ENCODE measurements around the gene NRXN3.

NRXN3 gene

GRCh38 chr14:78308079-78308478, 137.9 kb downstream of the NRXN3 start:
- no peak for ATAC-seq (ENCODE audit: low read depth)
- Histone ChIP-seq H3K9me3 (ENCODE audit: severe bottlenecking) (no peaks in the 10 kb centered on the region), H3K4me3 (ENCODE audit: severe bottlenecking) (no peak overlapping the region), H3K36me3 (ENCODE audit: low read depth) (no peaks in the 10 kb centered on the region), H3K27ac (ENCODE audit: poor library complexity, severe bottlenecking) (no peak overlapping the region), H3K27me3 (ENCODE audit: insufficient read depth, poor library complexity, severe bottlenecking) (peaks cover 40% of the 10 kb centered on the region), H3K4me1 (ENCODE audit: insufficient read depth, poor library complexity, severe bottlenecking) (no peaks in the 10 kb centered on the region)
- no peak for TF ChIP-seq CTCF (IDR thresholded peaks at IDR 0.05; ENCODE audit: poor library complexity, severe bottlenecking)
- no peak for DNase-seq (ENCODE audit: low spot score)

- H3K36me3 ChIP-seq (ENCODE audit: low read depth) = no peaks in the 10 kb centered on the region
- no peaks in the 10 kb centered on the region for H3K4me1 ChIP-seq (ENCODE audit: insufficient read depth, poor library complexity, severe bottlenecking)
- no peak for DNase-seq (ENCODE audit: low spot score)
- no peaks in the 10 kb centered on the region for H3K9me3 ChIP-seq (ENCODE audit: severe bottlenecking)
- H3K27me3 ChIP-seq (ENCODE audit: insufficient read depth, poor library complexity, severe bottlenecking) = peaks cover 45% of the 10 kb centered on the region
- H3K27ac ChIP-seq (ENCODE audit: poor library complexity, severe bottlenecking) = no peak overlapping the region
- ATAC-seq (ENCODE audit: low read depth) = no peak
- no peak for TF ChIP-seq CTCF (IDR thresholded peaks at IDR 0.05; ENCODE audit: poor library complexity, severe bottlenecking)
- H3K4me3 ChIP-seq (ENCODE audit: severe bottlenecking) = no peak overlapping the region
These were observed 140.1 kb downstream of the NRXN3 start for GRCh38 chr14:78310272-78310671.

- Histone ChIP-seq H3K9me3 (ENCODE audit: severe bottlenecking) (no peaks in the 10 kb centered on the region), H3K27ac (ENCODE audit: poor library complexity, severe bottlenecking) (no peak overlapping the region), H3K36me3 (ENCODE audit: low read depth) (no peaks in the 10 kb centered on the region), H3K27me3 (ENCODE audit: insufficient read depth, poor library complexity, severe bottlenecking) (peaks cover 35% of the 10 kb centered on the region), H3K4me1 (ENCODE audit: insufficient read depth, poor library complexity, severe bottlenecking) (no peaks in the 10 kb centered on the region), H3K4me3 (ENCODE audit: severe bottlenecking) (no peak overlapping the region)
- DNase-seq (ENCODE audit: low spot score) (no peak), ATAC-seq (ENCODE audit: low read depth) (no peak)
- no peak for TF ChIP-seq CTCF (IDR thresholded peaks at IDR 0.05; ENCODE audit: poor library complexity, severe bottlenecking)
These were observed 143.3 kb downstream of the NRXN3 start for GRCh38 chr14:78313499-78313898.

- H3K4me1 ChIP-seq (ENCODE audit: insufficient read depth, poor library complexity, severe bottlenecking) = no peaks in the 10 kb centered on the region
- DNase-seq (ENCODE audit: low spot score) = no peak
- ATAC-seq (ENCODE audit: low read depth) = no peak
These were observed 144.3 kb downstream of the NRXN3 start for GRCh38 chr14:78314484-78314883.

More at GRCh38 chr14:78314484-78314883, 144.3 kb downstream of the NRXN3 start:
- Histone ChIP-seq H3K4me3 (ENCODE audit: severe bottlenecking) (no peak overlapping the region), H3K27me3 (ENCODE audit: insufficient read depth, poor library complexity, severe bottlenecking) (peaks cover 33% of the 10 kb centered on the region), H3K27ac (ENCODE audit: poor library complexity, severe bottlenecking) (no peak overlapping the region), H3K9me3 (ENCODE audit: severe bottlenecking) (no peaks in the 10 kb centered on the region), H3K36me3 (ENCODE audit: low read depth) (no peaks in the 10 kb centered on the region)
- no peak for TF ChIP-seq CTCF (IDR thresholded peaks at IDR 0.05; ENCODE audit: poor library complexity, severe bottlenecking)

Data from RWPE2 (cell line).